Heart right ventricle (tissue), 16 donors: ENCODE measurements around the gene FAM20A. TPM values are rescaled to one million over a fixed set of nuclear protein-coding genes. Genes with fewer than 3 reads are reported as not detected.

ENCODE experiments used
- ATAC-seq, 8 donors: fragments of 200-7000 bp; cut with Tn5 transposase; one replicate each; pipeline ENCODE4 v1.9.1; 2020; ENCODE audit warnings: mild to moderate bottlenecking in 8 of 8, moderate library complexity in 8 of 8, moderate number of reproducible peaks in 1 of 8
- DNase-seq, 2 donors: peaks; one replicate each; pipeline ENCODE4 v3.0.0-alpha.2; 2020
- H3K27ac ChIP-seq, 10 donors: fragments of 200-600 bp; sonication (generic) in 2 of 10; one replicate each; pipeline versions ENCODE4 v1.5.0 to v1.8.0; 2020 to 2022; ENCODE audit warnings: mild to moderate bottlenecking in 3 of 10
- H3K27me3 ChIP-seq, 7 donors: fragments of 200-600 bp; one replicate each; pipeline ENCODE4 v1.8.0; 2021 to 2022; ENCODE audit warnings: mild to moderate bottlenecking in 2 of 7
- H3K36me3 ChIP-seq, 9 donors: fragments of 200-600 bp; sonication (generic) in 1 of 9; one replicate each; pipeline versions ENCODE4 v1.5.0 to v1.8.0; 2020 to 2022; ENCODE audit warnings: mild to moderate bottlenecking in 2 of 9
- H3K4me1 ChIP-seq, 9 donors: fragments of 200-600 bp; sonication (generic) in 1 of 9; one replicate each; pipeline versions ENCODE4 v1.5.0 to v1.8.0; 2020 to 2022; ENCODE audit warnings: mild to moderate bottlenecking in 4 of 9
- H3K4me3 ChIP-seq, 10 donors: fragments of 200-600 bp; sonication (generic) in 2 of 10; one replicate each; pipeline versions ENCODE4 v1.5.0 to v1.8.0; 2020 to 2022; ENCODE audit warnings: mild to moderate bottlenecking in 7 of 10, moderate library complexity in 2 of 10
- H3K9me3 ChIP-seq, 11 donors: fragments of 200-600 bp in 10 of 11; sonication (generic) in 2 of 11; one replicate each; pipeline versions ENCODE4 v1.5.0 to v1.8.0; 2013 to 2022; ENCODE audit warnings: mild to moderate bottlenecking in 2 of 11, control low read depth in 1 of 11, moderate library complexity in 1 of 11
- CTCF ChIP-seq, 9 donors: fragments of 200-600 bp; sonication (generic) in 2 of 9; IDR thresholded peaks; one replicate each; pipeline versions ENCODE4 v1.5.0 to v1.8.0; 2021 to 2022; ENCODE audit warnings: antibody characterized with exemption in 9 of 9, mild to moderate bottlenecking in 5 of 9, moderate library complexity in 1 of 9
- WGBS, 2 donors: extraction: QIAGEN DNeasy Blood & Tissue Kit; methylation state at CpG; one replicate each; pipeline ENCODE4 v1.1.7; 2013; ENCODE audit warnings: inconsistent platforms in 1 of 2; 5-methylcytosine and 5-hydroxymethylcytosine counted together
- intact Hi-C, 10 donors: fragments of 100-400 bp; cut with DNase I; formaldehyde crosslinking; loops; one replicate each; pipeline versions ENCODE4 v1.11.1 to v1.14.2; 2022
- polyA plus RNA-seq, 2 donors: library from polyadenylated mRNA; stranded (reverse); fragments of 200-250 nt; gene quantifications; one replicate each; pipeline ENCODE4 v1.2.3, GENCODE V29; 2013
- total RNA-seq, 10 donors: library from RNA; stranded (reverse); fragmentation: NEBNext Ultra II Directional in 3 of 10; extraction: Animal tissue kit (Norgen Biotek cat#: 25700) in 3 of 10; gene quantifications; one replicate each; pipeline versions ENCODE4 v1.2.1 to v1.2.4, GENCODE V29; 2021 to 2023
- donor health status: Arrhythmogenic right ventricular cardiomyopathy.
- donor health status: ischemic (EF 13 %, LVEDD 7.1; RV severe dilation, severe dysfunction).
- donor health status: healthy with polysubstance abuse.
- donor health status: DM: no; HTN: yes; CAD: no.
- donor health status: DM: no; HTN: no; CAD: no.
- donor health status: ischemic (EF 25% LVEDD 6.9; RV normal size, moderate dysfunction).
- donor health status: ischemic (EF 25% LVEDD 5.7; RV mildly dilated, moderate dysfunction).
- donor health status: healthy.
- donor health status: DM: yes; HTN: yes; CAD: no.
- donor health status: Ischemic cardiomyopathy.
- donor health status: ischemic (EF 35%, LVEDD 5.7; RV mildly dilated, moderate dysfunction).
- donor health status: nonischemic (EF 11% LVEDD 7.7; RV severe dilation, severe dysfunction).
- donor health status: DM: yes; HTN: yes; CAD: no.
- donor health status: PGD.
- donor health status: ischemic (EF 29% LVEDD 5.4; RV normal size, mild dysfunction).
- donor health status: nonischemic (EF 23%, LVEDD 6.1; RV moderate dilation, normal function).

FAM20A gene
- total and polyA plus RNA-seq, 12 donors, result 3.1 to 18.1 (median 7.7) TPM

DNA sequence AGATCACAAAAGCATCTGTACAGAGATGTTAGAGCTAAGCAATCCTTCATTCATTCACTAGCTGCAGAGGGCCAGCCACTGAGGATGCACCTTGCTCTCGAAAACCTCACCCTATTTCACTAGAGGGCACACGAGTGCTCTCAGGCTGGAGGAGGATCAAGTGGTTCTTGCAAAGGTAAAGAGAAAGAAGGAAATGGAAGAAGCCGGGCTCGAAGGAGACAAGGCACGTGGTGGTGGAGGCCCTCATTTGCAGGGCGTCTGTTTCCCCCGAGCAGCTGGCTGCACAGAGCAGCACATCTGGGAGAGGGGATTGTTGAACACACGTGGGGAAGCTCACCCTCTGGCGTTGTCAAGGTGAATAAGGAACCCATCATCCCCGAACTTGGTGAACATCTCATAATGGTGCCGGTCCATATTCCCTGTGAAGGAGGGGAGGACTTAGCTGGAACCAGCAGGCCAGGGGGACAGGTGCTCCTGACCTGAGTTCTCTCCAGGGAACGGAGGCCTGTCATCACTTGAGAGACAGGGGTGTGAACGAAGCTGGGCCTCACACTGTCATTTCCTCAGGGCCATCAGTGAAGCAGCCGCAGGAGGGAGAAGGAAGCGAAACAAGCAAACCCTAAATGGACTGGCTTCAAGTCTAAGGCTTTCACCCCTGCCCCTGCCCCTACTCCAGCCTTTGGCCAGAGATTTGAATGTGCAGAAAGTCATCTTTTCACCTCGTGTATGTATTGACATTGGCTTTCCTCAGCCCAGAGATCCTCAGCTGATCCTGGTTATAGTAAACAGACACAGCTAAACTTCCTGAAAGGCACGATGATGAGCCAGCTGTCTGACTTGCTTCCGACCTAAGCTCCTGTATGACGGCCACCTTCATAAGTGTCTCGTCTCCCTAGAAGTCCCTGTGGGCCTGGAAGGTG, 61.4 kb downstream of the FAM20A start:
- H3K36me3 ChIP-seq, result peaks cover 0 to 96% (median 41%) of the 10 kb centered on the region in 9 donors
- peak overlapping the region in 7 of 10 donors; percentile 1 to 67 (median 46) for H3K27ac ChIP-seq
- peak in 4 of 9 donors; percentile 29 to 43 (median 38) for TF ChIP-seq CTCF (IDR thresholded peaks at IDR 0.05)
- H3K27me3 ChIP-seq, result no peaks in the 10 kb centered on the region
- no peaks in the 10 kb centered on the region for H3K9me3 ChIP-seq
- 50 to 56% methylated on average over 20 of the region's 20 CpGs for WGBS, 2 donors
- ATAC-seq (peak; percentile 7 to 38 (median 20)), DNase-seq (no peak)
- H3K4me3 ChIP-seq, result no peak overlapping the region
- H3K4me1 ChIP-seq, result peaks cover 0 to 59% (median 11%) of the 10 kb centered on the region in 9 donors
- intact Hi-C loops, result loop anchor here in 8 of 10 donors (5.0 to 10.0 kb wide), 6 partner anchors 55 to 225 kb away; no protein-coding TSS in a partner anchor

DNA sequence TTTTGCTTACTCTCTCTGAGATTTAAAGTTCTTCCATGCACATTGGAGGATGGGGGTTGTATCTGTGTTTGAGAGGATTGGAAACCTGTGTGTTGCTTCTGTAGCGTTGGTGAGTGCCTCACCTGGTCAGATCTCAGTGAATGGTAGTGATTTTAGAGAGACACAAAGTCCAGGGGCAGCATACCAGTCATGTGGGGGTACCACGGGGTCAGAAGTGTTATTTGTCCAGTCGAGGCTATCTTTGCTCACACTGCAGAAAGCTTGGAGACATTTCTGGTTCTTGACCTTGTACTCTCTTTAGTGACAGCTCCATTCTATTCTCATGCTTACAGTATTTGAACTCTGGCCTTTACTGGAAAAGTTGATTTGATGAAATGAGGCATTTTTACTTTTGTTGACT, 65.2 kb downstream of the FAM20A start:
- Histone ChIP-seq H3K4me1 (peaks cover 0 to 69% (median 19%) of the 10 kb centered on the region in 9 donors), H3K9me3 (no peaks in the 10 kb centered on the region), H3K27me3 (no peaks in the 10 kb centered on the region), H3K4me3 (no peak overlapping the region), H3K27ac (peak overlapping the region in 5 of 10 donors; percentile 9 to 59 (median 25)), H3K36me3 (peaks cover 0 to 100% (median 50%) of the 10 kb centered on the region in 9 donors)
- DNase-seq (no peak), ATAC-seq (no peak)
- TF ChIP-seq CTCF (IDR thresholded peaks at IDR 0.05), result no peak
- intact Hi-C loops, result loop anchor here in 4 of 10 donors (5.0 to 10.0 kb wide), 4 partner anchors 59 to 229 kb away; no protein-coding TSS in a partner anchor
- WGBS, 2 donors, result 52 to 60% methylated on average over 3 of the region's 3 CpGs

DNA sequence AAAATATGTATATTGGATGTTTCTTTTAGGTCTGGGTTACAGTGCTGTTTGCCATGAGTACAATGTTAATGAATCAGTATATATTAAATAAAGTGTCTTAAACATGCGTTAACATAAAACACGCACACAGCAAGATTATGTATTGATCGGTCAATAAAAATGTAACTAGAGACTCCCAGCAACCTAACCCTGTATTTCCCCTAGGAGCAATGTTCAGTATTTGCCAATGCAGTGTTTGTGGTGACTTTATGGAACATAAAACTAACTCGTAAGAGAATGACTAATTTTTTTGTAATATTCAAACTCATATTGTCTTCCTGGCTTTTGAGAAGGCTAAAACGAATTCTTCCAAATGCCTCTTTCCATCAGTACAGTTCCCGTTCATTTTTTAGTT, 66.5 kb downstream of the FAM20A start:
- Histone ChIP-seq H3K4me1 (peaks cover 0 to 69% (median 11%) of the 10 kb centered on the region in 9 donors), H3K4me3 (no peak overlapping the region), H3K27ac (peak overlapping the region in 1 of 10 donors; percentile 59), H3K9me3 (no peaks in the 10 kb centered on the region), H3K27me3 (no peaks in the 10 kb centered on the region), H3K36me3 (peaks cover 0 to 100% (median 54%) of the 10 kb centered on the region in 9 donors)
- DNase-seq (no peak), ATAC-seq (no peak)
- 90 to 92% methylated on average over 6 of the region's 6 CpGs for WGBS, 2 donors
- TF ChIP-seq CTCF (IDR thresholded peaks at IDR 0.05), result no peak
- intact Hi-C loops, result loop anchor here in 4 of 10 donors (5.0 to 10.0 kb wide), 5 partner anchors 60 to 230 kb away; no protein-coding TSS in a partner anchor

DNA sequence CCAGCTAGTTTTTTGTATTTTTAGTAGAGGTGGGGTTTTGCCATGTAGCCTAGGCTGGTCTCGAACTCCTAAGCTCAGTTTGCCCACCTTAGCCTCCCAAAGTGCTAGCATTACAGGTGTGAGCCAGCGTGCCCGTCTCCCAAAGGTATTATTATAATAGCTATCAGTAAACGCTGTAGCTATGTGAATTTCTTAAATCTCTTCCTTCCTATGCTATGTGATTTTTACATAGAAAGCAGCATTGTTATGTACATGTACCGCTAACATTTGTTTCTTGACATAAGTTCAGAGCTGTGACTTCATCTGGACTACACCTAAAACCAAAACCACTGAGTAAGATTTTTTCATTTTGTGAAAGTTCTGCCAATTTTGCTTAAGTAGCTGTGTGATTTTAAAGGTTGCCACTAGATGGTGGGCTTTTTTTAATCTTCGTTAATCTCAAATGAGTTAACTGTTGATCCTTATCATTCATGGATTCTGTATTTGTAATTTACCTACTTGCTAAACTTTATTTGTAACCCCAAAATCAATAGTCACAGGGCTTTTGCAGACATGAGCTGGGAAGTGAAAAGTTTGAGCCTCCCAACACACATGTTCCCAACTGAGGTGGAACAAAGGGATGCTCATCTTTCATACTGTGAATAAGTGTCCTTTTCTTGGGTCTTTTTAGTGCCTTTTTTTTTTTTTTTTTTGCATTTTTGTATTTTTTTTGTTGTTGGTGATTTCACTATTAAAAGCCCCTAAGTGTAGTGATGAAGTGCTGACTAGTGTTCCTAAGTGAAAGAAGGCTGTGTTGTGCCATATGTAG, 67.1 kb downstream of the FAM20A start:
- H3K27ac ChIP-seq, result peak overlapping the region in 5 of 10 donors; percentile 11 to 59 (median 23)

More for the DNA sequence above, 67.1 kb downstream of the FAM20A start:
- Histone ChIP-seq H3K4me3 (no peak overlapping the region), H3K36me3 (peaks cover 0 to 100% (median 57%) of the 10 kb centered on the region in 9 donors), H3K4me1 (peaks cover 0 to 70% (median 11%) of the 10 kb centered on the region in 9 donors), H3K27me3 (no peaks in the 10 kb centered on the region), H3K9me3 (no peaks in the 10 kb centered on the region)
- 70 to 75% methylated on average over 6 of the region's 6 CpGs for WGBS, 2 donors
- ATAC-seq, result no peak
- DNase-seq, result no peak
- intact Hi-C loops, result loop anchor here in 3 of 10 donors (5.0 to 10.0 kb wide), 3 partner anchors 61 to 231 kb away; no protein-coding TSS in a partner anchor
- peak in 7 of 9 donors; percentile 6 to 47 (median 43) for TF ChIP-seq CTCF (IDR thresholded peaks at IDR 0.05)
